H1 (cell line): ENCODE results near the gene SPAAR. TPM values are rescaled to one million over a fixed set of nuclear protein-coding genes. Genes with fewer than 3 reads are reported as not detected.

Experiments
- CTCF ChIA-PET: fragments of 300-600 bp; sonication (Branson Sonifier 250); formaldehyde crosslinking; loops from one replicate; lab custom pipeline; 2021; ENCODE audit not compliant: partially characterized antibody; lab: Charles Lee
- POLR2A ChIA-PET: fragments of 300-600 bp; sonication (Branson Sonifier 250); formaldehyde crosslinking; loops from one replicate; lab custom pipeline; 2021; ENCODE audit warnings: inconsistent platforms; ENCODE audit not compliant: partially characterized antibody; lab: Charles Lee
- DNase-seq, 2 experiments: peaks; one replicate each; pipeline versions ENCODE4 v3.0.0 to v3.0.0-alpha.2; 2010 to 2022; ENCODE audit warnings: low spot score in 2 of 2, low read depth in 1 of 2, mixed read lengths in 1 of 2
- FAIRE-seq: peaks from 2 replicates; lab custom pipeline; 2011; peaks lifted over from hg19 to GRCh38; lab: Jason Lieb, UNC
- H2AFZ ChIP-seq: 2 replicates; pipeline ENCODE4 v1.8.1; 2012; ENCODE audit warnings: low read length, inconsistent platforms
- H2AK5ac ChIP-seq: 2 replicates; pipeline ENCODE4 v1.6.1; 2013; ENCODE audit warnings: low read depth, low read length
- H2BK120ac ChIP-seq: replicated peaks from 2 replicates; pipeline ENCODE3; 2013; ENCODE audit warnings: low read depth, low read length, inconsistent platforms
- H2BK12ac ChIP-seq: 2 replicates; pipeline ENCODE4 v1.6.1; 2013; ENCODE audit warnings: low read depth, low read length
- H2BK15ac ChIP-seq: 2 replicates; pipeline ENCODE4 v1.6.1; 2013; ENCODE audit warnings: low read length
- H2BK20ac ChIP-seq: 2 replicates; pipeline ENCODE4 v1.6.1; 2013; ENCODE audit warnings: low read length
- H2BK5ac ChIP-seq: 2 replicates; pipeline ENCODE4 v1.6.1; 2013; ENCODE audit warnings: low read depth, low read length
- H3K14ac ChIP-seq: 2 replicates; pipeline ENCODE4 v1.6.1; 2013; ENCODE audit warnings: inconsistent platforms; ENCODE audit not compliant: insufficient read length
- H3K18ac ChIP-seq: 2 replicates; pipeline ENCODE4 v1.6.1; 2013; ENCODE audit warnings: low read length; ENCODE audit errors: extremely low read depth
- H3K23ac ChIP-seq: 2 replicates; pipeline ENCODE4 v1.6.1; 2013; ENCODE audit warnings: inconsistent platforms; ENCODE audit not compliant: insufficient read length
- H3K23me2 ChIP-seq: 2 replicates; pipeline ENCODE4 v1.6.1; 2013; ENCODE audit warnings: low read depth, low read length
- H3K27ac ChIP-seq: 2 replicates; pipeline ENCODE4 v1.6.1; 2011; ENCODE audit warnings: low read depth, low read length, inconsistent platforms
- H3K27me3 ChIP-seq, 4 experiments: replicated peaks in 1 of 4; 1 replicate in 1 of 4; 2 replicates in 3 of 4; pipeline versions ENCODE4 v1.6.1 to v1.8.1; 2011 to 2013; ENCODE audit warnings: low read length in 3 of 4, mild to moderate bottlenecking in 3 of 4, inconsistent platforms in 2 of 4, mixed read lengths in 2 of 4, moderate library complexity in 1 of 4; ENCODE audit not compliant: control insufficient read depth in 3 of 4, insufficient read depth in 3 of 4; ENCODE audit errors: extremely low read depth in 1 of 4
- H3K36me3 ChIP-seq, 4 experiments: 2 replicates each; pipeline versions ENCODE4 v1.6.1 to v1.8.1; 2011 to 2013; ENCODE audit warnings: mild to moderate bottlenecking in 4 of 4, low read length in 3 of 4, moderate library complexity in 2 of 4, control low read depth in 1 of 4, inconsistent platforms in 1 of 4; ENCODE audit not compliant: insufficient read depth in 4 of 4, control insufficient read depth in 2 of 4
- H3K4ac ChIP-seq: replicated peaks from 2 replicates; pipeline ENCODE3; 2013; ENCODE audit warnings: low read length, low read depth, mixed read lengths, inconsistent platforms; ENCODE audit not compliant: insufficient read length
- H3K4me1 ChIP-seq, 4 experiments: replicated peaks in 1 of 4; 1 replicate in 1 of 4; 2 replicates in 3 of 4; pipeline versions ENCODE4 v1.6.1 to v1.8.1; 2011 to 2013; ENCODE audit warnings: low read length in 3 of 4, inconsistent platforms in 2 of 4, mixed read lengths in 1 of 4; ENCODE audit not compliant: insufficient read depth in 4 of 4, control insufficient read depth in 3 of 4
- H3K4me2 ChIP-seq, 2 experiments: 2 replicates each; pipeline versions ENCODE4 v1.6.1 to v1.8.1; 2011 to 2013; ENCODE audit warnings: low read depth in 2 of 2, low read length in 2 of 2, control low read depth in 1 of 2, inconsistent platforms in 1 of 2, mild to moderate bottlenecking in 1 of 2; ENCODE audit not compliant: insufficient read depth in 1 of 2
- H3K4me3 ChIP-seq, 4 experiments: fragments of 200-600, 300-600 bp in 1 of 4; sonication (generic), shearing (Covaris generic), sonication (Bioruptor Twin) in 1 of 4; 2 replicates each; pipeline versions ENCODE4 v1.5.1 to v1.8.1; 2011 to 2016; ENCODE audit warnings: low read length in 4 of 4, low read depth in 3 of 4, control low read depth in 2 of 4, inconsistent platforms in 2 of 4, mild to moderate bottlenecking in 2 of 4, mixed read lengths in 1 of 4, moderate library complexity in 1 of 4; ENCODE audit not compliant: insufficient read depth in 2 of 4; ENCODE audit errors: extremely low read depth in 1 of 4
- H3K56ac ChIP-seq: replicated peaks from 2 replicates; pipeline ENCODE3; 2013; ENCODE audit warnings: low read depth, mild to moderate bottlenecking, mixed read lengths, low read length, inconsistent platforms; ENCODE audit not compliant: insufficient read length
- H3K79me1 ChIP-seq: 2 replicates; pipeline ENCODE4 v1.6.1; 2013; ENCODE audit warnings: low read depth, low read length, control low read depth
- H3K79me2 ChIP-seq, 2 experiments: 2 replicates each; pipeline versions ENCODE4 v1.6.1 to v1.8.1; 2012 to 2013; ENCODE audit warnings: low read length in 2 of 2, mild to moderate bottlenecking in 2 of 2, inconsistent platforms in 1 of 2; ENCODE audit not compliant: insufficient read depth in 2 of 2, control insufficient read depth in 1 of 2
- H3K9ac ChIP-seq, 4 experiments: replicated peaks in 1 of 4; 1 replicate in 1 of 4; 2 replicates in 3 of 4; pipeline versions ENCODE4 v1.6.1 to v1.8.1; 2011 to 2013; ENCODE audit warnings: low read depth in 3 of 4, low read length in 3 of 4, control low read depth in 2 of 4, mild to moderate bottlenecking in 2 of 4, moderate library complexity in 2 of 4, inconsistent platforms in 1 of 4; ENCODE audit errors: extremely low read depth in 1 of 4
- H3K9me3 ChIP-seq, 2 experiments: 2 replicates each; pipeline versions ENCODE4 v1.6.1 to v1.8.1; 2012 to 2013; ENCODE audit warnings: mild to moderate bottlenecking in 2 of 2, moderate library complexity in 2 of 2, control low read depth in 1 of 2, inconsistent platforms in 1 of 2, low read depth in 1 of 2, low read length in 1 of 2, mixed read lengths in 1 of 2; ENCODE audit not compliant: insufficient read depth in 2 of 2
- H4K20me1 ChIP-seq, 2 experiments: replicated peaks in 1 of 2; 2 replicates each; pipeline versions ENCODE3 to v1.8.1; 2011 to 2013; ENCODE audit warnings: inconsistent platforms in 2 of 2, low read length in 2 of 2, mild to moderate bottlenecking in 1 of 2; ENCODE audit not compliant: insufficient read depth in 2 of 2, control insufficient read depth in 1 of 2
- H4K5ac ChIP-seq: 2 replicates; pipeline ENCODE4 v1.6.1; 2013; ENCODE audit warnings: low read length, low read depth, mixed read lengths, inconsistent platforms; ENCODE audit not compliant: insufficient read length
- H4K8ac ChIP-seq: 2 replicates; pipeline ENCODE4 v1.8.0; 2013; ENCODE audit warnings: mild to moderate bottlenecking, moderate library complexity, low read length, inconsistent platforms; ENCODE audit not compliant: insufficient read depth; ENCODE audit errors: extremely low read depth
- H4K91ac ChIP-seq: replicated peaks from 2 replicates; pipeline ENCODE3; 2013; ENCODE audit warnings: low read length, mixed read lengths, inconsistent platforms; ENCODE audit not compliant: insufficient read length
- BCL11A ChIP-seq, 2 experiments: IDR thresholded peaks; one replicate each; pipeline ENCODE4 v1.6.1; 2011; ENCODE audit warnings: low read depth in 2 of 2, low read length in 2 of 2, mild to moderate bottlenecking in 2 of 2
- BRCA1 ChIP-seq: IDR thresholded peaks from 2 replicates; pipeline ENCODE4 v1.6.1; 2012; ENCODE audit warnings: low read depth, low read length, improper control_type of control experiment
- FOSL1 ChIP-seq: IDR thresholded peaks from 2 replicates; pipeline ENCODE4 v1.6.1; 2011; ENCODE audit warnings: mild to moderate bottlenecking, low read depth, low read length, moderate library complexity; ENCODE audit not compliant: insufficient read depth
- MAFK ChIP-seq: IDR thresholded peaks from 2 replicates; pipeline ENCODE4 v1.6.1; 2012; ENCODE audit warnings: low read depth, mild to moderate bottlenecking, improper control_type of control experiment, low read length
- POU5F1 ChIP-seq: IDR thresholded peaks from 2 replicates; pipeline ENCODE4 v1.6.1; 2011; ENCODE audit warnings: low read depth, mild to moderate bottlenecking, low read length, moderate library complexity
- SIN3A ChIP-seq, 2 experiments: IDR thresholded peaks in 1 of 2; conservative IDR thresholded peaks in 1 of 2; 2 replicates each; pipeline ENCODE4 v1.6.1; 2011 to 2012; ENCODE audit warnings: low read length in 2 of 2, improper control_type of control experiment in 1 of 2, low read depth in 1 of 2, mild to moderate bottlenecking in 1 of 2
- SIRT6 ChIP-seq: IDR thresholded peaks from one replicate; pipeline ENCODE4 v1.7.1; 2012; ENCODE audit warnings: low read length, inconsistent platforms
- SIX5 ChIP-seq: IDR thresholded peaks from 2 replicates; pipeline ENCODE4 v1.6.1; 2011; ENCODE audit warnings: mild to moderate bottlenecking, low read depth, low read length
- SP2 ChIP-seq: IDR thresholded peaks from 2 replicates; pipeline ENCODE4 v1.6.1; 2012; ENCODE audit warnings: mild to moderate bottlenecking, low read length, inconsistent platforms
- TAF7 ChIP-seq: optimal IDR thresholded peaks from 2 replicates; pipeline ENCODE3; 2011; ENCODE audit warnings: low read depth, mild to moderate bottlenecking, inconsistent platforms, low read length, moderate library complexity, borderline replicate concordance
- TBP ChIP-seq: IDR thresholded peaks from 2 replicates; pipeline ENCODE4 v1.6.1; 2011; ENCODE audit warnings: low read depth, low read length, improper control_type of control experiment
- TCF12 ChIP-seq: IDR thresholded peaks from 2 replicates; pipeline ENCODE4 v1.6.1; 2011; ENCODE audit warnings: low read depth, mild to moderate bottlenecking, low read length
- WGBS, 2 experiments: shearing (Covaris generic) in 1 of 2; methylation state at CpG; one replicate each; pipeline versions ENCODE4 v1.1.6 to v1.1.7; 2013 to 2015; ENCODE audit warnings: low lambda C conversion rate in 2 of 2, mixed read lengths in 2 of 2, inconsistent platforms in 1 of 2, low coverage in 1 of 2, missing lambda C conversion rate in 1 of 2; ENCODE audit not compliant: insufficient replicate concordance in 2 of 2, insufficient coverage in 1 of 2, insufficient read length in 1 of 2; ENCODE audit errors: extremely low coverage in 1 of 2, missing lambda C conversion rate in 1 of 2; 5-methylcytosine and 5-hydroxymethylcytosine counted together
- polyA plus RNA-seq, 7 experiments: library from polyadenylated mRNA; depleted of rRNA in 3 of 7; stranded (reverse) in 5 of 7; unstranded in 2 of 7; fragments of >200 nt in 5 of 7; fragments of 200-250 nt in 2 of 7; gene quantifications; 1 replicate in 5 of 7; 2 replicates in 1 of 7; 4 replicates in 1 of 7; pipeline versions ENCODE4 v1.2.1 to v1.2.3, GENCODE V29; 2011 to 2013; ENCODE audit warnings: missing spikeins in 2 of 7, mixed read lengths in 2 of 7
- total RNA-seq: library from RNA; stranded (reverse); fragmentation: NEBNext Ultra II Directional; extraction: Animal tissue kit (Norgen Biotek cat#: 25700); gene quantifications from 2 replicates; pipeline ENCODE4 v1.2.1, GENCODE V29; 2021
- TF ChIP-seq, protein P1 (sequence below), 3 experiments: IDR thresholded peaks; 1 replicate in 2 of 3; 2 replicates in 1 of 3; pipeline versions ENCODE4 v1.5.1 to v1.6.1; 2011; ENCODE audit warnings: low read length in 3 of 3, mild to moderate bottlenecking in 3 of 3, inconsistent platforms in 2 of 3, low read depth in 1 of 3, moderate library complexity in 1 of 3; ENCODE audit not compliant: insufficient read depth in 1 of 3; ENCODE audit errors: control extremely low read depth in 1 of 3

Gene SPAAR
- total and polyA plus RNA-seq, 2 of the 8 experiments (the other 6 are each of a cell fraction or from before 2014, with no cell fraction given), result 0.27 TPM; not detected in 1

DNA sequence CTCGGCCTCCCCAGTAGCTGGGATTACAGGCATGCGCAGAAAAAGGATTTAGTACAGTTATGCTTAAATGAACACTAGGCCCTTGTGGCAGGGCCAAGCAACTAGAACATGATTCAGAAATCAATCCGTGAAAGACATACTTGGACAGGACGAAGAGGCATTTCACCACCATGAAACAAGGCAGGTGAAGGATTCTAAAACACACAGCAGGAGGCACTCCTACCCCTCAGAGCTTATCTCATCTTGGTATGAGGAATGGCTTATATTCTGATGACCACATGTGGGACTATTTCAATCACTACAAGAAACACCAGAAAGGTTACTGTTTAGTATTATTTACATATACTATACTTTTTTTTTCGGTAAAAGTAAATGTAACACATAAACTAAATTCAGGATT, 33.0 kb downstream of the SPAAR start:
- no peaks in the 10 kb centered on the region for H4K20me1 ChIP-seq
- H2BK20ac ChIP-seq, result no peak overlapping the region
- no peak overlapping the region for H3K23ac ChIP-seq
- no peak overlapping the region for H3K56ac ChIP-seq
- no peak overlapping the region for H2BK15ac ChIP-seq
- H3K79me1 ChIP-seq, result no peaks in the 10 kb centered on the region
- H3K27me3 ChIP-seq, result peaks cover 9 to 42% (median 28%) of the 10 kb centered on the region in 4 experiments
- H3K4me1 ChIP-seq, result no peaks in the 10 kb centered on the region
- no peak overlapping the region for H3K27ac ChIP-seq
- no peak overlapping the region for H3K18ac ChIP-seq
- ChIA-PET CTCF (interaction anchor here (1.0 kb wide), 3 partner anchors 13 to 81 kb away, joined by 3 to 4 read pairs (median 3); no protein-coding TSS in a partner anchor), POLR2A (no interaction called here)
- H2BK5ac ChIP-seq, result no peak overlapping the region
- H2BK12ac ChIP-seq, result no peak overlapping the region
- FAIRE-seq, result no peak
- no peak overlapping the region for H4K5ac ChIP-seq
- H3K4me3 ChIP-seq, result no peak overlapping the region
- no peak overlapping the region for H2AFZ ChIP-seq
- no peak overlapping the region for H3K9ac ChIP-seq
- H2BK120ac ChIP-seq, result no peak overlapping the region
- no peaks in the 10 kb centered on the region for H3K36me3 ChIP-seq
- no peak overlapping the region for H4K91ac ChIP-seq
- H3K4ac ChIP-seq, result no peak overlapping the region
- no peak overlapping the region for H3K14ac ChIP-seq
- H4K8ac ChIP-seq, result no peak overlapping the region
- H3K9me3 ChIP-seq, result peaks cover 0 to 5% of the 10 kb centered on the region in 2 experiments; a peak in 1 of 4 replicates
- no peak overlapping the region for H2AK5ac ChIP-seq
- H3K23me2 ChIP-seq, result no peaks in the 10 kb centered on the region
- DNase-seq, result no peak
- no peaks in the 10 kb centered on the region for H3K79me2 ChIP-seq
- 89% methylated on average over 5 of the region's 5 CpGs; no CpG with 5 or more reads in 1 of the 2 experiments for WGBS, 2 experiments
- no peak overlapping the region for H3K4me2 ChIP-seq
- TF ChIP-seq SIRT6, result no peak
- TF ChIP-seq, protein P1, sequence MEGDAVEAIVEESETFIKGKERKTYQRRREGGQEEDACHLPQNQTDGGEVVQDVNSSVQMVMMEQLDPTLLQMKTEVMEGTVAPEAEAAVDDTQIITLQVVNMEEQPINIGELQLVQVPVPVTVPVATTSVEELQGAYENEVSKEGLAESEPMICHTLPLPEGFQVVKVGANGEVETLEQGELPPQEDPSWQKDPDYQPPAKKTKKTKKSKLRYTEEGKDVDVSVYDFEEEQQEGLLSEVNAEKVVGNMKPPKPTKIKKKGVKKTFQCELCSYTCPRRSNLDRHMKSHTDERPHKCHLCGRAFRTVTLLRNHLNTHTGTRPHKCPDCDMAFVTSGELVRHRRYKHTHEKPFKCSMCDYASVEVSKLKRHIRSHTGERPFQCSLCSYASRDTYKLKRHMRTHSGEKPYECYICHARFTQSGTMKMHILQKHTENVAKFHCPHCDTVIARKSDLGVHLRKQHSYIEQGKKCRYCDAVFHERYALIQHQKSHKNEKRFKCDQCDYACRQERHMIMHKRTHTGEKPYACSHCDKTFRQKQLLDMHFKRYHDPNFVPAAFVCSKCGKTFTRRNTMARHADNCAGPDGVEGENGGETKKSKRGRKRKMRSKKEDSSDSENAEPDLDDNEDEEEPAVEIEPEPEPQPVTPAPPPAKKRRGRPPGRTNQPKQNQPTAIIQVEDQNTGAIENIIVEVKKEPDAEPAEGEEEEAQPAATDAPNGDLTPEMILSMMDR (IDR thresholded peaks at IDR 0.05; ENCODE audit: control extremely low read depth in 1 of 3, insufficient read depth in 1 of 3, low read depth in 1 of 3, low read length in 3 of 3), result no peak
- no peak for TF ChIP-seq SP2
- TF ChIP-seq BCL11A (IDR thresholded peaks at IDR 0.05; ENCODE audit: low read depth in 2 of 2, low read length in 2 of 2), result no peak
- no peak for TF ChIP-seq TAF7
- TF ChIP-seq POU5F1, result no peak
- TF ChIP-seq BRCA1, result no peak
- TF ChIP-seq TBP, result no peak
- no peak for TF ChIP-seq MAFK
- TF ChIP-seq SIN3A (conservative IDR thresholded peaks at IDR 0.05 in 1 of 2, IDR thresholded peaks at IDR 0.05 in 1 of 2; ENCODE audit: low read depth in 1 of 2, low read length in 2 of 2), result no peak
- TF ChIP-seq SIX5, result no peak
- TF ChIP-seq TCF12, result no peak
- TF ChIP-seq FOSL1, result no peak
